Fibroblast of villous mesenchyme (primary cell): ENCODE data around the gene NUP133. TPM values are rescaled to one million over a fixed set of nuclear protein-coding genes. Genes with fewer than 3 reads are reported as not detected.

Experiments
- DNase-seq: peaks from one replicate; pipeline ENCODE4 v3.0.0-alpha.2; 2010; ENCODE audit warnings: low read depth
- H3K4me3 ChIP-seq: 2 replicates; pipeline ENCODE4 v1.5.1; 2011; ENCODE audit warnings: low read depth, mild to moderate bottlenecking, low read length
- CTCF ChIP-seq: IDR thresholded peaks from 2 replicates; pipeline ENCODE4 v1.5.1; 2012; ENCODE audit warnings: low read depth, mild to moderate bottlenecking, low read length; ENCODE audit not compliant: insufficient read depth
- total RNA-seq: library from RNA; depleted of rRNA; stranded (reverse); fragments of >200 nt; gene quantifications from 2 replicates; pipeline ENCODE4 v1.2.3, GENCODE V29; 2012

NUP133 gene
- total RNA-seq, 1 donor: 39.7 TPM

DNA sequence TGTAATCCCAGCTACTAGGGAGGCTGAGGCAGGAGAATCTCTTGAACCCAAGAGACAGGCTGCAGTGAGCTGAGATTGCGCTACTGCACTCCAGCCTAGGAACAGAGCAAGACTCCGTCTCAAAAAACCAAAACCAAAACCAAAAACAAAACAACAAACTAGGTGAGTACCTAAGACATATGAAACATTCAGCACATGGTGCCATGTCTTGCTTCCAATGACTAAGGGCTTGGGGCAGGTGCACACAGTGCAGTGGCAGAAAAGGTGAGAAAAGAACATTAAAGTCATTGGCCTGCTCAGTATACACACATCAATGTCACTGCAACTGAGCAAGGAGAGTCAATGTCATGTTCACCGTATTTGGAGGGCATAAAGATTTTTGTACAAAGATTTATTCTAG lies 70.1 kb downstream of the NUP133 start:
- DNase-seq: no peak
- no peak overlapping the region for H3K4me3 ChIP-seq
- no peak for TF ChIP-seq CTCF

DNA sequence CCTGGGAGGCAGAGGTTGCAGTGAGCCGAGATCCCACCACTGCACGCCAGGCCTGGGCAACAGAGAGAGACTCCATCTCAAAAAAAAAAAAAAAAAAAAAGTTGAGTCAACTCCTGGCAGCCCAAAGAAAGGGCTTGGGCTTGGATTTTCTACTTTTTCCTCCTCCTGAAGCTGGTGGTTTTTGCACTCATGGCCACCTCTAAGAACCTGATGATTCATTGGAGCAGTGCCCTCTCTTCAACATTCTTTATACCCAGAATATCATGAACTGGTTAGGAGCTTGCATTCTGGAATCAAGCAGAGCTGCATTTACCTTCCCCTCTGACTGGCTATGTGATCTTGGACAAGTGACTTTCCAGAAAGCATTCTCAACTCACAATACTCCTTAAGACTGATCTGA lies 70.7 kb downstream of the NUP133 start:
- H3K4me3 ChIP-seq: no peak overlapping the region
- TF ChIP-seq CTCF: no peak
- no peak for DNase-seq

- no peak for TF ChIP-seq CTCF
- no peak overlapping the region for H3K4me3 ChIP-seq
- no peak for DNase-seq
These were observed 71.9 kb downstream of the NUP133 start for GRCh38 chr1:229436201-229436600.

- no peak for DNase-seq
- no peak overlapping the region for H3K4me3 ChIP-seq
- no peak for TF ChIP-seq CTCF
These were observed 73.5 kb downstream of the NUP133 start for GRCh38 chr1:229434641-229435051.

DNA sequence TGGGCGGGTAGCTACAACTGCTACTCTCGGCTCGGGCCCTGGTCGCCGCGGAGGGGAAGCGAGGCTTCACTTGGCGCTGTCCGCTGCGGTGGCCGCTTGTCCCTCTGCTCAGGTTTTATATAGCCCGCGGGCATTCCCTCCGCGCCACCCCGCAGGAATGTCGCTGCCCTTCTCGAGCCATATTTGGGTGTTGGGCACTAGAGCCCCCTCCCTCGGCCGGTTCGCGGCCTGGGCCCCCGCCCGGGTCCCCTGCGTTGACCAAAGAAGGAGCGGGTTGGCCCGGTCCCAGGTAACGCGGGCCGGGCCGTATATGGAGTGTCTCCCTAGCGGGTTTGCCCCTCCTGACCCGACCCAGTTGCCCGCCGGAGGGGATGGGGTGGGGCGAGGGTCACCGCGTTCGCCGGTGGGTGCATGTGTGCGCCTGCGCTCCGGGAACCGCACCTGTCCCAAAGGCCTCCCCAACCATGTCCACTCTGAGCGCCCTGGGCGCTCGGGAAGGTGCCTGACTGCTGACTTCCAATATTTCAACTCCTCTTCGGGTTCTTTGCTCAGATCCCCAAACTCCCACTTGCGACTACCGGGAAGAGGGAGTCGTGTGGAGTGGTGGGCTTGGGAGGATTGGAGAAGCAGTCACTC lies 74.0 kb downstream of the NUP133 start, which contains the start of gene ACTA1:
Gene ACTA1, minus strand, starts transcription at position 90 of the 636 bp plus-strand sequence. CDS start 979 bp downstream, outside the sequence.
- no peak for DNase-seq

DNA sequence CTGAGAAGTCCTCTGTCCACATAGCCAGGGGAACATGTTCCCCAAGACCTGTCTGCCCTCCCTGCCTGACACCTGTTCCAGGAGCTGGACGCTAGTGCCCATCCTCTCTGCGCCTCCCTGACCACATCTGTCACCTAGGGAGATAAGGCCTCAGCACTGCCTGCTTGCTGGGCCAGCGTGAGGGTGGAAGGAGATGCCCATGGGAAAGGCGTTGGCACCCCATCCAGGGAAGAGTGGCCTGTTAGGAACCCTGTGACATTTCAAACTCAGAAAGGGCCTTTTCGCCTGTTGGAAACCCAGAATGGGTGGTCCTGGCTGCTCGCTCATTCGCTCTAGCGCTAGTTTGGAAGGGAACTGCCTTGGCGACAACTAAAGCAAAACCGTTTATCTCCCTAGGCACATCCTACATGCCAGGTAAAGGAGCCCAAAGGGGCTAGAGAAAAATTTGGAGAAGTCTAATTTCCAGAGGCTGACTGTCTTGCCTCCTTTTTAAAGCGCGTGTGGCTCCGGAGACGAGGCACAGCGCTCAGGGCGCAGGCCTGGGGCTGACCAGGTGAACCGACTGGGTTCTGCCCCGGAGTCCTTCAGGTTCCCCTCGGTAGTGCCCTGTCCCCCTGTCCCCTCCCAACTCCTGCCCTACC lies 74.7 kb downstream of the NUP133 start:
- no peak for TF ChIP-seq CTCF
- H3K4me3 ChIP-seq: no peak overlapping the region
- no peak for DNase-seq

More for the DNA sequence above, 74.0 kb downstream of the NUP133 start, which contains the start of gene ACTA1:
- TF ChIP-seq CTCF: no peak
- no peak within 1 kb of the TSS for H3K4me3 ChIP-seq
